Upper lobe of left lung (tissue), 6 donors: ENCODE measurements around the gene BLM. TPM values are rescaled to one million over a fixed set of nuclear protein-coding genes. Genes with fewer than 3 reads are reported as not detected.
A peak's percentile ranks its signal among the peaks of the same experiment; 100 is the strongest.

Source experiments
- ATAC-seq, 2 donors: fragments of 200-7000 bp; cut with Tn5 transposase; one replicate each; pipeline ENCODE4 v1.9.1; 2022; ENCODE audit warnings: mild to moderate bottlenecking in 2 of 2, moderate library complexity in 2 of 2; ENCODE audit not compliant: low FRiP score in 2 of 2
- DNase-seq, 2 donors: peaks; one replicate each; pipeline ENCODE4 v3.0.0-alpha.2; 2019 to 2020
- H3K27ac ChIP-seq, 4 donors: fragments of 200-600 bp; sonication (generic); one replicate each; pipeline ENCODE4 v1.5.1; 2016 to 2019
- H3K27me3 ChIP-seq, 4 donors: fragments of 200-600 bp; sonication (generic); one replicate each; pipeline ENCODE4 v1.5.1; 2017 to 2019
- H3K36me3 ChIP-seq, 4 donors: fragments of 200-600 bp; sonication (generic); one replicate each; pipeline ENCODE4 v1.5.1; 2016 to 2019
- H3K4me1 ChIP-seq, 4 donors: fragments of 200-600 bp; sonication (generic); one replicate each; pipeline ENCODE4 v1.5.1; 2018 to 2019
- H3K4me3 ChIP-seq, 4 donors: fragments of 200-600 bp; sonication (generic); one replicate each; pipeline ENCODE4 v1.5.1; 2017 to 2019; ENCODE audit warnings: mild to moderate bottlenecking in 2 of 4, moderate library complexity in 1 of 4
- H3K9me3 ChIP-seq, 4 donors: fragments of 200-600 bp; sonication (generic); one replicate each; pipeline ENCODE4 v1.5.1; 2018 to 2019
- EP300 ChIP-seq, 4 donors: sonication (generic); formaldehyde crosslinking; IDR thresholded peaks; one replicate each; pipeline ENCODE4 v1.5.1; 2017; ENCODE audit warnings: antibody characterized with exemption in 4 of 4, control low read depth in 2 of 4
- POLR2A ChIP-seq, 4 donors: fragments of 450-650 bp; IDR thresholded peaks; one replicate each; pipeline ENCODE4 v1.5.1; 2016 to 2017; ENCODE audit warnings: antibody characterized with exemption in 4 of 4, mild to moderate bottlenecking in 2 of 4
- POLR2AphosphoS5 ChIP-seq, 2 donors: sonication (generic); formaldehyde crosslinking; IDR thresholded peaks; one replicate each; pipeline ENCODE4 v1.5.1; 2017; ENCODE audit warnings: antibody characterized with exemption in 2 of 2
- WGBS, 2 donors: methylation state at CpG; one replicate each; pipeline ENCODE4 v1.1.5; 2017 to 2018; 5-methylcytosine and 5-hydroxymethylcytosine counted together
- total RNA-seq, 6 donors: library from RNA; depleted of rRNA in 4 of 6; stranded (reverse); fragments of >200 nt in 4 of 6; gene quantifications; one replicate each; pipeline versions ENCODE4 v1.1.0 to v1.2.1, GENCODE V29; 2016 to 2021
- TF ChIP-seq, protein P1 (sequence below), 6 experiments: fragments of 450-650 bp in 4 of 6; fragments of 200-600 bp in 2 of 6; sonication (generic) in 2 of 6; IDR thresholded peaks; one replicate each; pipeline ENCODE4 v1.5.1; 2016 to 2019; ENCODE audit warnings: antibody characterized with exemption in 6 of 6
- donor health status: DM: no; HTN: no; CAD: no; lungs with moderate emphysema.
- donor health status: DM: no; HTN: yes; CAD: no; lungs with severe emphysema.

The BLM gene
- total RNA-seq, 6 donors from 2014 or later: 0.76 to 31.4 (median 2.6) TPM

GRCh38 chr15:90681056-90681455, 36.1 kb upstream of the BLM start:
- WGBS, 2 donors: 100% methylated on average over 1 of the region's 1 CpG
- Histone ChIP-seq H3K9me3 (no peaks in the 10 kb centered on the region), H3K4me3 (no peak overlapping the region), H3K27ac (no peak overlapping the region), H3K27me3 (no peaks in the 10 kb centered on the region), H3K4me1 (no peaks in the 10 kb centered on the region), H3K36me3 (no peaks in the 10 kb centered on the region)
- no peak for DNase-seq
- peak in 1 of 2 donors; percentile 39 for ATAC-seq
- no peak for TF ChIP-seq POLR2AphosphoS5 (IDR thresholded peaks at IDR 0.05)
- TF ChIP-seq, protein P1, sequence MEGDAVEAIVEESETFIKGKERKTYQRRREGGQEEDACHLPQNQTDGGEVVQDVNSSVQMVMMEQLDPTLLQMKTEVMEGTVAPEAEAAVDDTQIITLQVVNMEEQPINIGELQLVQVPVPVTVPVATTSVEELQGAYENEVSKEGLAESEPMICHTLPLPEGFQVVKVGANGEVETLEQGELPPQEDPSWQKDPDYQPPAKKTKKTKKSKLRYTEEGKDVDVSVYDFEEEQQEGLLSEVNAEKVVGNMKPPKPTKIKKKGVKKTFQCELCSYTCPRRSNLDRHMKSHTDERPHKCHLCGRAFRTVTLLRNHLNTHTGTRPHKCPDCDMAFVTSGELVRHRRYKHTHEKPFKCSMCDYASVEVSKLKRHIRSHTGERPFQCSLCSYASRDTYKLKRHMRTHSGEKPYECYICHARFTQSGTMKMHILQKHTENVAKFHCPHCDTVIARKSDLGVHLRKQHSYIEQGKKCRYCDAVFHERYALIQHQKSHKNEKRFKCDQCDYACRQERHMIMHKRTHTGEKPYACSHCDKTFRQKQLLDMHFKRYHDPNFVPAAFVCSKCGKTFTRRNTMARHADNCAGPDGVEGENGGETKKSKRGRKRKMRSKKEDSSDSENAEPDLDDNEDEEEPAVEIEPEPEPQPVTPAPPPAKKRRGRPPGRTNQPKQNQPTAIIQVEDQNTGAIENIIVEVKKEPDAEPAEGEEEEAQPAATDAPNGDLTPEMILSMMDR (IDR thresholded peaks at IDR 0.05): no peak
- TF ChIP-seq POLR2A (IDR thresholded peaks at IDR 0.05): no peak
- TF ChIP-seq EP300 (IDR thresholded peaks at IDR 0.05): no peak

DNA sequence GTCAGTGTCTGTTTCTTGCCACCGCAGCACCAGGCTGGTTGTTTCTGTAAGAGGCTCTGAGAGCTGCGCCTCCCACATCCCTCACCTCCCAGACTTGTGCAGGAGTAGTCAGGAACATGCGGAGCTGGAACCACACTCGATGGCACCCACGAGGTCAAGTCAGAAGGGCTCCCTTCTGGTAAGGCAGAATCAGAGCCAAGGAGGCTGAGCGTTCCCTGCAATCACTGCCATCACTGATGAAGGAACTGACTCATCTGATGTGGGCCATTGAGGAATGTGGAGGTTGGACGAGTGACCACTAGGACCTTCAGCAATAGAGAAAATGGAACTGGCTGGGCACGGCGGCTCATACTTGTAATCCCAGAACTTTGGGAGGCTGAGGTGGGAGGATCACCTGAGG, 35.7 kb upstream of the BLM start:
- no peaks in the 10 kb centered on the region for H3K27me3 ChIP-seq
- H3K4me1 ChIP-seq: no peaks in the 10 kb centered on the region
- no peaks in the 10 kb centered on the region for H3K9me3 ChIP-seq
- H3K36me3 ChIP-seq: no peaks in the 10 kb centered on the region
- DNase-seq (no peak), ATAC-seq (peak in 1 of 2 donors; percentile 55)
- no peak overlapping the region for H3K27ac ChIP-seq
- TF ChIP-seq EP300 (IDR thresholded peaks at IDR 0.05): no peak
- no peak for TF ChIP-seq POLR2AphosphoS5 (IDR thresholded peaks at IDR 0.05)
- no peak for TF ChIP-seq POLR2A (IDR thresholded peaks at IDR 0.05)
- TF ChIP-seq, protein P1 (IDR thresholded peaks at IDR 0.05): no peak
- H3K4me3 ChIP-seq: no peak overlapping the region
- WGBS, 2 donors: 90% methylated on average over 7 to 9 of the region's 9 CpGs

DNA sequence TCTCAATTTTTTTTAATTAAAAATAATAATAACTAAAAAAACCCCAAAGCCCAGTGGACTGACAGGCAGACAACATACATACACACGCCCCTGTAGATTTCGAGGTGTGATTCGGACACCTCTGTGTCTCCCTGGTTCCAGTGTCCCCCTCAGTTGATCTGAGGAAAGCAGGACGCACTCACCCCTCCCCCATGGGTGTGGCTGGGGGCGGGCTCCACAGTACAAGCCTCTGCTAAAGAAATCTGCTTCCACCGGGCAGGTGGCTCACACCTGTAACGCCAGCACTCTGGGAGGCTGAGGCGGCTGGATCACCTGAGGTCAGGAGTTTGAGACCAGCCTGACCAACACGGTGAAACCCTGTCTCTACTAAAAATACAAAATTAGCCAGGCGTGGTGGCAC, 33.8 kb upstream of the BLM start:
- TF ChIP-seq POLR2A (IDR thresholded peaks at IDR 0.05): no peak
- TF ChIP-seq, protein P1 (IDR thresholded peaks at IDR 0.05): no peak
- TF ChIP-seq POLR2AphosphoS5 (IDR thresholded peaks at IDR 0.05): no peak
- TF ChIP-seq EP300 (IDR thresholded peaks at IDR 0.05): no peak
- WGBS, 2 donors: 84 to 91% methylated on average over 10 of the region's 10 CpGs
- H3K27ac ChIP-seq: no peak overlapping the region
- no peak overlapping the region for H3K4me3 ChIP-seq
- H3K4me1 ChIP-seq: no peaks in the 10 kb centered on the region
- ATAC-seq (no peak), DNase-seq (no peak)
- H3K9me3 ChIP-seq: no peaks in the 10 kb centered on the region
- H3K36me3 ChIP-seq: no peaks in the 10 kb centered on the region
- no peaks in the 10 kb centered on the region for H3K27me3 ChIP-seq

GRCh38 chr15:90683876-90684275, 33.3 kb upstream of the BLM start:
- TF ChIP-seq, protein P1 (IDR thresholded peaks at IDR 0.05): no peak
- TF ChIP-seq POLR2A (IDR thresholded peaks at IDR 0.05): no peak
- no peak for TF ChIP-seq EP300 (IDR thresholded peaks at IDR 0.05)
- TF ChIP-seq POLR2AphosphoS5 (IDR thresholded peaks at IDR 0.05): no peak
- DNase-seq (no peak), ATAC-seq (no peak)
- no peak overlapping the region for H3K4me3 ChIP-seq
- no peak overlapping the region for H3K27ac ChIP-seq
- H3K36me3 ChIP-seq: no peaks in the 10 kb centered on the region
- H3K4me1 ChIP-seq: no peaks in the 10 kb centered on the region
- 92 to 95% methylated on average over 4 of the region's 4 CpGs for WGBS, 2 donors
- no peaks in the 10 kb centered on the region for H3K9me3 ChIP-seq
- no peaks in the 10 kb centered on the region for H3K27me3 ChIP-seq

DNA sequence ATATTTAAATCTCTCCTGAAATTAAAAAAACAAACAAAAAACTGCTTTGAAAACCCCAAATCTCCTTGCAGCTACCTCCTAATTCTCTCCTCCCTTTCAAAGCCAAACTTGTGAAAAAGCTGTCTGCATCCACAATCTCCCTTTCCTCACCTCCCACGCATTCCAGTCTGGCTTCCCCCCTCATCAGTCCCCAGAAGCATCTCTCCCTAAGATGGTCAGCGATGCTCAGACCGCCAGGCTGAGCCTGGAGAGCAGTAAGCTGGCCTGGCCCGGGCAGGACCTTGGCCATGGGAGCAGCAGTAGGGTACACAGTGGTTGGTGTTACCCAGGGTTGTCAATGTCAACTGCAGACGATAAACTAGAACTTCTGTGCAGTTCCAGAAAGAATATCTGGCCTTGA, 32.9 kb upstream of the BLM start:
- no peak overlapping the region for H3K4me3 ChIP-seq
- H3K27ac ChIP-seq: no peak overlapping the region
- H3K4me1 ChIP-seq: no peaks in the 10 kb centered on the region
- 88 to 94% methylated on average over 5 of the region's 5 CpGs for WGBS, 2 donors
- TF ChIP-seq POLR2A (IDR thresholded peaks at IDR 0.05) (no peak), POLR2AphosphoS5 (IDR thresholded peaks at IDR 0.05) (no peak), EP300 (IDR thresholded peaks at IDR 0.05) (no peak)
- TF ChIP-seq, protein P1 (IDR thresholded peaks at IDR 0.05): no peak
- no peaks in the 10 kb centered on the region for H3K9me3 ChIP-seq
- DNase-seq: no peak
- no peak for ATAC-seq
- no peaks in the 10 kb centered on the region for H3K36me3 ChIP-seq
- no peaks in the 10 kb centered on the region for H3K27me3 ChIP-seq
